Endothelial cell of umbilical vein (primary cell): ENCODE data around the gene C9orf57. TPM values are rescaled to one million over a fixed set of nuclear protein-coding genes. Genes with fewer than 3 reads are reported as not detected.

ENCODE experiments used
- BruUV-seq: library from RNA; stranded (reverse); fragments of 400-500 nt; replicated peaks from 2 replicates; lab custom pipeline; 2021; lab: Mats Ljungman, UMichigan
- CTCF ChIA-PET: fragments of 300-600, 350-600 bp; sonication (Branson Sonifier 250); formaldehyde crosslinking; loops from one replicate; lab custom pipeline; 2021; ENCODE audit warnings: antibody characterized with exemption, inconsistent platforms; lab: Charles Lee
- POLR2A ChIA-PET: fragments of 300-600, 350-600 bp; sonication (Branson Sonifier 250); formaldehyde crosslinking; loops from one replicate; lab custom pipeline; 2021; ENCODE audit warnings: antibody characterized with exemption, inconsistent platforms; lab: Charles Lee
- DNase-seq: peaks from one replicate; pipeline ENCODE4 v3.0.0-alpha.2; 2011; ENCODE audit warnings: low read depth, low spot score
- FAIRE-seq: peaks from 2 replicates; lab custom pipeline; 2011; peaks lifted over from hg19 to GRCh38; lab: Jason Lieb, UNC
- H2AFZ ChIP-seq: 2 replicates; pipeline ENCODE4 v1.6.0; 2012; ENCODE audit warnings: low read depth, low read length, control low read depth, inconsistent platforms
- H3K27ac ChIP-seq: 2 replicates; pipeline ENCODE4 v1.5.1; 2011; ENCODE audit warnings: low read depth, mild to moderate bottlenecking, control low read depth, low read length, moderate library complexity; ENCODE audit not compliant: insufficient read depth
- H3K27me3 ChIP-seq, 2 experiments: 2 replicates each; pipeline versions ENCODE4 v1.6.0 to v1.6.1; 2011; ENCODE audit warnings: low read length in 2 of 2, mixed read lengths in 1 of 2; ENCODE audit not compliant: control insufficient read depth in 2 of 2, insufficient read depth in 2 of 2
- H3K36me3 ChIP-seq, 2 experiments: 2 replicates in 1 of 2; 3 replicates in 1 of 2; pipeline ENCODE4 v1.5.1; 2011; ENCODE audit warnings: low read length in 2 of 2, mild to moderate bottlenecking in 1 of 2, moderate library complexity in 1 of 2; ENCODE audit not compliant: control insufficient read depth in 2 of 2, insufficient read depth in 2 of 2; ENCODE audit errors: extremely low read depth in 1 of 2
- H3K4me1 ChIP-seq: 3 replicates; pipeline ENCODE4 v1.5.1; 2011; ENCODE audit warnings: mild to moderate bottlenecking, low read length; ENCODE audit not compliant: control insufficient read depth, insufficient read depth; ENCODE audit errors: extremely low read depth
- H3K4me2 ChIP-seq: 2 replicates; pipeline ENCODE4 v1.6.1; 2011; ENCODE audit warnings: low read length, control low read depth, mixed read lengths; ENCODE audit not compliant: insufficient read depth
- H3K4me3 ChIP-seq, 3 experiments: fragments of 200-600 bp in 1 of 3; sonication (generic), shearing (Covaris generic) in 1 of 3; replicated peaks in 1 of 3; 2 replicates each; pipeline ENCODE4 v1.5.1; 2011 to 2016; ENCODE audit warnings: control low read depth in 3 of 3, low read length in 3 of 3, mild to moderate bottlenecking in 2 of 3, inconsistent platforms in 1 of 3, low read depth in 1 of 3, moderate library complexity in 1 of 3; ENCODE audit not compliant: insufficient read depth in 1 of 3
- H3K79me2 ChIP-seq: 2 replicates; pipeline ENCODE4 v1.6.0; 2012; ENCODE audit warnings: low read length, inconsistent platforms; ENCODE audit not compliant: control insufficient read depth, insufficient read depth
- H3K9ac ChIP-seq: replicated peaks from 2 replicates; pipeline ENCODE3; 2011; ENCODE audit warnings: low read length, control low read depth; ENCODE audit not compliant: insufficient read depth; ENCODE audit errors: extremely low read depth
- H3K9me1 ChIP-seq: replicated peaks from 3 replicates; pipeline ENCODE4 v1.6.0; 2011; ENCODE audit warnings: mild to moderate bottlenecking, low read length; ENCODE audit not compliant: control insufficient read depth, insufficient read depth; ENCODE audit errors: extremely low read depth
- H3K9me3 ChIP-seq: replicated peaks from 2 replicates; pipeline ENCODE4 v1.5.1; 2012; ENCODE audit warnings: low read length, inconsistent platforms; ENCODE audit not compliant: control insufficient read depth, insufficient read depth
- H4K20me1 ChIP-seq: replicated peaks from 2 replicates; pipeline ENCODE3; 2011; ENCODE audit warnings: mild to moderate bottlenecking, low read length; ENCODE audit not compliant: control insufficient read depth, insufficient read depth; ENCODE audit errors: extremely low read depth
- EZH2 ChIP-seq: IDR thresholded peaks from 2 replicates; pipeline ENCODE4 v1.6.1; 2012; ENCODE audit warnings: borderline replicate concordance, low read depth, mild to moderate bottlenecking, moderate library complexity, low read length, inconsistent platforms; ENCODE audit not compliant: severe bottlenecking
- FOS ChIP-seq: IDR thresholded peaks from 2 replicates; pipeline ENCODE4 v1.6.1; 2011; ENCODE audit warnings: mild to moderate bottlenecking, low read length, moderate library complexity, borderline replicate concordance; ENCODE audit not compliant: insufficient read depth
- GATA2 ChIP-seq: IDR thresholded peaks from 2 replicates; pipeline ENCODE4 v1.7.0; 2011; ENCODE audit warnings: low read depth, mild to moderate bottlenecking, moderate library complexity, mixed read lengths, low read length; ENCODE audit not compliant: insufficient read length, insufficient read depth
- JUN ChIP-seq: IDR thresholded peaks from 2 replicates; pipeline ENCODE4 v1.6.1; 2011; ENCODE audit warnings: borderline replicate concordance, low read depth; ENCODE audit not compliant: insufficient read length, insufficient read depth
- MYC ChIP-seq: IDR thresholded peaks from one replicate; pipeline ENCODE4 v1.6.1; 2011; ENCODE audit warnings: mild to moderate bottlenecking, low read depth, low read length
- POLR2A ChIP-seq: IDR thresholded peaks from 2 replicates; pipeline ENCODE4 v1.6.1; 2012; ENCODE audit warnings: low read depth, mild to moderate bottlenecking, control low read depth, low read length
- POLR2AphosphoS5 ChIP-seq: IDR thresholded peaks from 2 replicates; pipeline ENCODE4 v1.6.1; 2012; ENCODE audit warnings: low read depth, mild to moderate bottlenecking, control low read depth, low read length, moderate library complexity; ENCODE audit not compliant: insufficient read depth
- dilution Hi-C: fragments of 300-500 bp; cut with MboI; formaldehyde crosslinking; loops from one replicate; pipeline ENCODE4 v1.15.0; 2019; ENCODE audit warnings: low sequenced_read_pairs; ENCODE audit not compliant: extremely low pct_ligation_motif_present
- intact Hi-C: fragments of 100-400 bp; cut with micrococcal nuclease; formaldehyde crosslinking; loops from one replicate; pipeline ENCODE4 v1.10.0; 2022
- polyA plus RNA-seq, 4 experiments: library from polyadenylated mRNA; depleted of rRNA in 3 of 4; stranded (reverse) in 3 of 4; unstranded in 1 of 4; fragments of >200 nt; gene quantifications; 2 replicates each; pipeline versions ENCODE4 v1.2.1 to v1.2.3, GENCODE V29; 2011 to 2012; ENCODE audit warnings: missing spikeins in 1 of 4
- total RNA-seq: library from RNA; stranded (reverse); gene quantifications from 2 replicates; pipeline ENCODE4 v1.2.3, GENCODE V29; 2021
- TF ChIP-seq, protein P1 (sequence below), 2 donors: IDR thresholded peaks; 1 replicate in 1 of 2; 2 replicates in 1 of 2; pipeline ENCODE4 v1.5.1; 2011; ENCODE audit warnings: low read length in 2 of 2, mild to moderate bottlenecking in 2 of 2, moderate library complexity in 2 of 2, control low read depth in 1 of 2, inconsistent platforms in 1 of 2, low read depth in 1 of 2; ENCODE audit not compliant: insufficient read depth in 1 of 2; ENCODE audit errors: extremely low read depth in 1 of 2
- TF ChIP-seq, protein P2 (sequence below): IDR thresholded peaks from 2 replicates; pipeline ENCODE4 v1.6.1; 2011; ENCODE audit not compliant: insufficient read depth, insufficient read length

C9orf57 gene
- total and polyA plus RNA-seq, 2 donors (not counting 3 experiments of a cell fraction or from before 2014, with no cell fraction given) = not detected

DNA sequence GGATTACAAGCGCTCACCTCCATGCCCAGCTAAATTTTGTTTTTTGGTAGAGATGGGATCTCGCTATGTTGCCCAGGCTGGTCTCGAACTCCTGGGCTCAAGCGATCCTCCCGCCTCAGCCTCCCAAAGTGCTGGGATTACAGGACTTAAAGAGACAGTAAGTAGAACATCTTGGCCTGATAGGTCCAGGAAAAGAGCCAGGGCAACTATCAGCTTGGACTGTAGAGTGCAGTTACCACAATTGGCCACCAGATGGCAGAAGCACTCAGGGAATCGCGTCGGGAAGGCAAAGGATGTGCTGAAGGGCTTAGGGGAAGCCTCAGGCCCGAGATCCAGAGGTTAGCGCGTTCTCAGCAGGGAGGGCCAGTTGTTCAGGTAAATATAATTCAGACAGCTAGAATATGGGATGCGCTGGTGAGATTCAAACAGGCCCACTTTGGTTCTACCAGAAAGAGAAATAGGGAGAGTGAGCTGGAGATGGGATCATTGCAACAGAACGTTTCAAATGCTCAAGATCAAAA lies 21.5 kb downstream of the C9orf57 start:
- H3K9me1 ChIP-seq = no peaks in the 10 kb centered on the region
- TF ChIP-seq, protein P1, sequence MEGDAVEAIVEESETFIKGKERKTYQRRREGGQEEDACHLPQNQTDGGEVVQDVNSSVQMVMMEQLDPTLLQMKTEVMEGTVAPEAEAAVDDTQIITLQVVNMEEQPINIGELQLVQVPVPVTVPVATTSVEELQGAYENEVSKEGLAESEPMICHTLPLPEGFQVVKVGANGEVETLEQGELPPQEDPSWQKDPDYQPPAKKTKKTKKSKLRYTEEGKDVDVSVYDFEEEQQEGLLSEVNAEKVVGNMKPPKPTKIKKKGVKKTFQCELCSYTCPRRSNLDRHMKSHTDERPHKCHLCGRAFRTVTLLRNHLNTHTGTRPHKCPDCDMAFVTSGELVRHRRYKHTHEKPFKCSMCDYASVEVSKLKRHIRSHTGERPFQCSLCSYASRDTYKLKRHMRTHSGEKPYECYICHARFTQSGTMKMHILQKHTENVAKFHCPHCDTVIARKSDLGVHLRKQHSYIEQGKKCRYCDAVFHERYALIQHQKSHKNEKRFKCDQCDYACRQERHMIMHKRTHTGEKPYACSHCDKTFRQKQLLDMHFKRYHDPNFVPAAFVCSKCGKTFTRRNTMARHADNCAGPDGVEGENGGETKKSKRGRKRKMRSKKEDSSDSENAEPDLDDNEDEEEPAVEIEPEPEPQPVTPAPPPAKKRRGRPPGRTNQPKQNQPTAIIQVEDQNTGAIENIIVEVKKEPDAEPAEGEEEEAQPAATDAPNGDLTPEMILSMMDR (IDR thresholded peaks at IDR 0.05; ENCODE audit: extremely low read depth in 1 of 2, insufficient read depth in 1 of 2, low read depth in 1 of 2, low read length in 2 of 2) = peak; percentile 85 to 91
- TF ChIP-seq MYC = no peak
- no peaks in the 10 kb centered on the region for H3K4me1 ChIP-seq
- no peaks in the 10 kb centered on the region for H4K20me1 ChIP-seq
- intact Hi-C loops = loop anchor here (1.0 to 2.0 kb wide), 3 partner anchors 233 to 1044 kb away; no protein-coding TSS in a partner anchor
- no peaks in the 10 kb centered on the region for H3K79me2 ChIP-seq
- no TSS peak for BruUV-seq
- CTCF ChIA-PET = interaction anchor here (0.6 to 3.8 kb wide), 41 partner anchors 8 to 1399 kb away, joined by 3 to 237 read pairs (median 4); no protein-coding TSS in a partner anchor
- H3K9me3 ChIP-seq = no peaks in the 10 kb centered on the region
- H3K27ac ChIP-seq = no peak overlapping the region
- H2AFZ ChIP-seq = peak overlapping the region; percentile 39
- H3K36me3 ChIP-seq = no peaks in the 10 kb centered on the region
- POLR2A ChIA-PET = no interaction called here
- no peaks in the 10 kb centered on the region for H3K27me3 ChIP-seq
- dilution Hi-C loops = no loop called here
- FAIRE-seq (peak; percentile 90), DNase-seq (peak; percentile 74)
- H3K4me2 ChIP-seq = no peak overlapping the region
- H3K9ac ChIP-seq = no peak overlapping the region
- H3K4me3 ChIP-seq = no peak overlapping the region

DNA sequence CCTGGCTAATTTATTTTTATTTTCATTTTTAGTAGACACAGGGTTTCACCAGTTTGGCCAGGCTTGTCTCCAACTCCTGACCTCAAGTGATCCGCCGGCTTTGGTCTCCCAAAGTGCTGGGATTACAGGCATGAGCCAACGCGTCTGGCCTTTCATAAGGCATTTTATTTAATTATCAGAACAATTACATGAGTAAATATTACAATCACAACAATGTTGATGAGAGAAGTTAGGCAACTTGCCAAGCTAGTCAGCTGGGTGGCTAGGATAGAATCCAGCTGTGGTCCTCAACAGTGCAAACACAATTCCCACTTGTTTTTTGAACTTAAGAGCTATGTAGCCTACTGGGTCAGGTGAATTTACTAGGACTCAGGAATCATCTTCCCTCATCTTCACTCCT lies 22.0 kb downstream of the C9orf57 start:
- Histone ChIP-seq H3K9ac (no peak overlapping the region), H4K20me1 (no peaks in the 10 kb centered on the region), H3K36me3 (no peaks in the 10 kb centered on the region), H3K27ac (no peak overlapping the region), H3K4me2 (no peak overlapping the region), H3K9me1 (no peaks in the 10 kb centered on the region), H3K9me3 (no peaks in the 10 kb centered on the region), H3K4me1 (no peaks in the 10 kb centered on the region), H3K27me3 (no peaks in the 10 kb centered on the region), H3K4me3 (no peak overlapping the region), H3K79me2 (no peaks in the 10 kb centered on the region), H2AFZ (no peak overlapping the region)
- no TSS peak for BruUV-seq
- FAIRE-seq = no peak
- CTCF ChIA-PET = interaction anchor here (0.6 to 3.8 kb wide), 37 partner anchors 8 to 1042 kb away, joined by 3 to 237 read pairs (median 5); no protein-coding TSS in a partner anchor
- DNase-seq = no peak
- dilution Hi-C loops = no loop called here
- intact Hi-C loops = loop anchor here (2.0 kb wide), 1 partner anchor 1044 kb away; no protein-coding TSS in a partner anchor
- no peak for TF ChIP-seq FOS
- TF ChIP-seq EZH2 = no peak
- no peak for TF ChIP-seq MYC
- no peak for TF ChIP-seq JUN
- TF ChIP-seq POLR2A = no peak
- TF ChIP-seq GATA2 = no peak
- TF ChIP-seq, protein P1 (IDR thresholded peaks at IDR 0.05; ENCODE audit: extremely low read depth in 1 of 2, insufficient read depth in 1 of 2, low read depth in 1 of 2, low read length in 2 of 2) = no peak
- TF ChIP-seq, protein P2, sequence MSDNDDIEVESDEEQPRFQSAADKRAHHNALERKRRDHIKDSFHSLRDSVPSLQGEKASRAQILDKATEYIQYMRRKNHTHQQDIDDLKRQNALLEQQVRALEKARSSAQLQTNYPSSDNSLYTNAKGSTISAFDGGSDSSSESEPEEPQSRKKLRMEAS = no peak
- no peak for TF ChIP-seq POLR2AphosphoS5
- POLR2A ChIA-PET = no interaction called here
